DND-41 (cell line): ENCODE data around the gene GFOD1.

Source experiments
- EZH2 ChIP-seq: IDR thresholded peaks from 3 replicates; pipeline ENCODE4 v1.6.1; 2012; ENCODE audit warnings: borderline replicate concordance, low read depth, mild to moderate bottlenecking, moderate library complexity, low read length, inconsistent platforms; ENCODE audit not compliant: severe bottlenecking
- TF ChIP-seq, protein P1 (sequence below): IDR thresholded peaks from 2 replicates; pipeline ENCODE4 v1.5.1; 2012; ENCODE audit warnings: borderline replicate concordance, low read length, moderate library complexity, mild to moderate bottlenecking; ENCODE audit not compliant: poor library complexity, severe bottlenecking; ENCODE audit errors: extremely low read depth

DNA sequence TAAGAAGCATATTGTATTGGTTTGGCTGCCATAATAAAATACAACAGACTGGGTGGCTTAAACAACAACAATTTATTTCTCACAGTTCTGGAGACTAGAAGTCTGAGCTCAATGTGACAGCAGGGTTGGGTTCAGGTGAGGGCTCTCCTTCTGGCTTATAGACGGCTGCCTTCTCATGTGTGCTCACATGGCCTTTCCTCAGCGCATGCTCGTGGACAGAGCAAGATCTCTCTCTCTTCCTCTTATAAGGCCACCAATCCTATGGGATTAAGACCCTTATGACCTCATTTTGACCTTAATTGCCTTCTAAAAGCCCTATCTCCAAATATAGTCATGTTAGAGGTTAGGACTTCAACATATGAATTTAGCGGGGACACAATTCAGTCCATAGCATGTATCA, 32.4 kb upstream of the GFOD1 start:
- TF ChIP-seq, protein P1, sequence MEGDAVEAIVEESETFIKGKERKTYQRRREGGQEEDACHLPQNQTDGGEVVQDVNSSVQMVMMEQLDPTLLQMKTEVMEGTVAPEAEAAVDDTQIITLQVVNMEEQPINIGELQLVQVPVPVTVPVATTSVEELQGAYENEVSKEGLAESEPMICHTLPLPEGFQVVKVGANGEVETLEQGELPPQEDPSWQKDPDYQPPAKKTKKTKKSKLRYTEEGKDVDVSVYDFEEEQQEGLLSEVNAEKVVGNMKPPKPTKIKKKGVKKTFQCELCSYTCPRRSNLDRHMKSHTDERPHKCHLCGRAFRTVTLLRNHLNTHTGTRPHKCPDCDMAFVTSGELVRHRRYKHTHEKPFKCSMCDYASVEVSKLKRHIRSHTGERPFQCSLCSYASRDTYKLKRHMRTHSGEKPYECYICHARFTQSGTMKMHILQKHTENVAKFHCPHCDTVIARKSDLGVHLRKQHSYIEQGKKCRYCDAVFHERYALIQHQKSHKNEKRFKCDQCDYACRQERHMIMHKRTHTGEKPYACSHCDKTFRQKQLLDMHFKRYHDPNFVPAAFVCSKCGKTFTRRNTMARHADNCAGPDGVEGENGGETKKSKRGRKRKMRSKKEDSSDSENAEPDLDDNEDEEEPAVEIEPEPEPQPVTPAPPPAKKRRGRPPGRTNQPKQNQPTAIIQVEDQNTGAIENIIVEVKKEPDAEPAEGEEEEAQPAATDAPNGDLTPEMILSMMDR: no peak
- TF ChIP-seq EZH2: no peak
